Activated naive CD4-positive, alpha-beta T cell treated with anti-CD3 and anti-CD28 coated beads, Interleukin-2, amount 50 U/mL, for 24 hours (primary cell): ENCODE results near the gene SLC24A4.

ENCODE experiments used
- H3K27ac Mint-ChIP-seq: one replicate; pipeline ENCODE4 v1.8.0; 2021; ENCODE audit warnings: mild to moderate bottlenecking, mixed read lengths
- H3K27me3 Mint-ChIP-seq: one replicate; pipeline ENCODE4 v1.8.0; 2021; ENCODE audit warnings: mixed read lengths
- H3K36me3 Mint-ChIP-seq: one replicate; pipeline ENCODE4 v1.8.0; 2021; ENCODE audit warnings: mixed read lengths
- H3K4me1 Mint-ChIP-seq: one replicate; pipeline ENCODE4 v1.8.0; 2021; ENCODE audit warnings: mixed read lengths
- H3K4me3 Mint-ChIP-seq: one replicate; pipeline ENCODE4 v1.8.0; 2021; ENCODE audit warnings: mild to moderate bottlenecking, mixed read lengths
- H3K9me3 Mint-ChIP-seq: one replicate; pipeline ENCODE4 v1.8.0; 2021; ENCODE audit warnings: mixed read lengths

SLC24A4 gene

GRCh38 chr14:92472860-92473259 is 149.9 kb downstream of the SLC24A4 start:
- H3K36me3 Mint-ChIP-seq = peaks cover 2% of the 10 kb centered on the region
- no peaks in the 10 kb centered on the region for H3K27me3 Mint-ChIP-seq
- peaks cover 14% of the 10 kb centered on the region for H3K4me1 Mint-ChIP-seq
- no peak overlapping the region for H3K27ac Mint-ChIP-seq
- no peaks in the 10 kb centered on the region for H3K9me3 Mint-ChIP-seq
- H3K4me3 Mint-ChIP-seq = no peak overlapping the region

DNA sequence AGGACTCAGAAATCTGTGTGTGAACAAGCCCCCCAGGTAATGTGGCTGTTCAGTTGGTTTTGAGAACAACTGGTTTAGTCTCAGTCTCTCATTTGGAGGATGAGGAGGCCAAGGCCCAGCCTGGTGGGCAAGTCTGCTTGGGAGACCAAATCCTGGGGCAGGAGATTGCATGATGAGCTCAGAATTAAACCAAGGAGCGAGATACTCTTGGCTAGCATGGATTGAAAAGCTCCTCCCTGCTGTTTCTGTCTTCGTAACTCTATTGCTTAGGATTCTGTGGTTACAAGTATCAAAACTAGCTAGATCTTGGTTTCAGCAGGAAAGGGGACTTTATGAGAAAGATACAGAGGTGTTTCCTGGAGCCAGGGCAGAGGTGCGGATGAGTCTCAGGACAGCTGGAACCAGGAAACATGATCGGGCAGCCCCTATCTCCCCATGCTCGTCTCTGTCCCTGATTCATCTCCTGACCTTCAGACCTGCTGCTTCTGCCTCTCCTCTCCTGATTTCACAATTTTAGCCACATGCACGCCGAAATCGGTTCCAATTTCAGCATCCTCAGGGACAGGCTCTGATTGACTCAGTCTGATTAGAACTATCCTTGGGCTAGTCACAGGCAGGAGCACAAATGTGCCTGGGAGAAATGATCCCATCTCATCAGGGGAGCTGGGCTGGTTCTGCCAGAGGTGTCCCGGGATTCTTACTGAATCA is 150.4 kb downstream of the SLC24A4 start:
- no peak overlapping the region for H3K27ac Mint-ChIP-seq
- peaks cover 2% of the 10 kb centered on the region for H3K36me3 Mint-ChIP-seq
- no peaks in the 10 kb centered on the region for H3K27me3 Mint-ChIP-seq
- no peak overlapping the region for H3K4me3 Mint-ChIP-seq
- H3K9me3 Mint-ChIP-seq = no peaks in the 10 kb centered on the region
- H3K4me1 Mint-ChIP-seq = peaks cover 14% of the 10 kb centered on the region

- Mint-ChIP-seq H3K4me1 (peaks cover 14% of the 10 kb centered on the region), H3K4me3 (no peak overlapping the region), H3K9me3 (no peaks in the 10 kb centered on the region), H3K27me3 (no peaks in the 10 kb centered on the region), H3K27ac (no peak overlapping the region), H3K36me3 (peaks cover 2% of the 10 kb centered on the region)
These were observed 151.1 kb downstream of the SLC24A4 start for GRCh38 chr14:92473969-92474535.

DNA sequence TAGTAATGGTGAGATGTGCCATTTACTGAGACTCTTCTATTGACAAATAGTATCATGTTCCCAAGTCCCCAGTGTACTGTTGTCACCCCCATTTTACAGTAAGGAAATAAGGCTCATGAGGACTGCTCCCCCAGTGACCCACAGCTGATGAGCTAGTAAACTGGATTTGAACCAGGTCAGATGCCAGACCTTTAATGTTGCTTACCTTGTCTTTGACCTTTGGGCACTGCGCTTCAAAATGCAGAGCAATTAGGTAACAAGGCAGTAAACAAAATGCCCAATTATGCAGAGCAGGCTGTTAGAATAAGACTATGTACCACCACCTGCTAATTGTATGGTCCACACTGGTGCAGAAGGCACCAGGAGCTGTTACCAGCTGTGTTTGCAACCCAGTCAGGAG is 152.1 kb downstream of the SLC24A4 start:
- Mint-ChIP-seq H3K36me3 (peaks cover 3% of the 10 kb centered on the region), H3K9me3 (no peaks in the 10 kb centered on the region), H3K4me1 (peaks cover 14% of the 10 kb centered on the region), H3K27ac (no peak overlapping the region), H3K4me3 (no peak overlapping the region), H3K27me3 (no peaks in the 10 kb centered on the region)

GRCh38 chr14:92475451-92476187 is 152.7 kb downstream of the SLC24A4 start:
- Mint-ChIP-seq H3K4me1 (peaks cover 14% of the 10 kb centered on the region), H3K4me3 (no peak overlapping the region), H3K27ac (no peak overlapping the region), H3K36me3 (peaks cover 4% of the 10 kb centered on the region), H3K27me3 (no peaks in the 10 kb centered on the region), H3K9me3 (no peaks in the 10 kb centered on the region)

GRCh38 chr14:92480856-92481255 is 157.9 kb downstream of the SLC24A4 start:
- H3K27ac Mint-ChIP-seq = no peak overlapping the region
- H3K4me3 Mint-ChIP-seq = no peak overlapping the region
- peaks cover 5% of the 10 kb centered on the region for H3K36me3 Mint-ChIP-seq
- no peaks in the 10 kb centered on the region for H3K27me3 Mint-ChIP-seq
- no peaks in the 10 kb centered on the region for H3K9me3 Mint-ChIP-seq
- H3K4me1 Mint-ChIP-seq = no peaks in the 10 kb centered on the region

GRCh38 chr14:92481386-92481785 is 158.4 kb downstream of the SLC24A4 start:
- H3K36me3 Mint-ChIP-seq = peaks cover 5% of the 10 kb centered on the region
- H3K9me3 Mint-ChIP-seq = no peaks in the 10 kb centered on the region
- H3K4me3 Mint-ChIP-seq = no peak overlapping the region
- no peaks in the 10 kb centered on the region for H3K27me3 Mint-ChIP-seq
- H3K4me1 Mint-ChIP-seq = no peaks in the 10 kb centered on the region
- no peak overlapping the region for H3K27ac Mint-ChIP-seq

GRCh38 chr14:92481811-92482555 is 159.0 kb downstream of the SLC24A4 start:
- Mint-ChIP-seq H3K4me1 (no peaks in the 10 kb centered on the region), H3K27me3 (no peaks in the 10 kb centered on the region), H3K9me3 (no peaks in the 10 kb centered on the region), H3K27ac (no peak overlapping the region), H3K4me3 (no peak overlapping the region), H3K36me3 (peaks cover 5% of the 10 kb centered on the region)

DNA sequence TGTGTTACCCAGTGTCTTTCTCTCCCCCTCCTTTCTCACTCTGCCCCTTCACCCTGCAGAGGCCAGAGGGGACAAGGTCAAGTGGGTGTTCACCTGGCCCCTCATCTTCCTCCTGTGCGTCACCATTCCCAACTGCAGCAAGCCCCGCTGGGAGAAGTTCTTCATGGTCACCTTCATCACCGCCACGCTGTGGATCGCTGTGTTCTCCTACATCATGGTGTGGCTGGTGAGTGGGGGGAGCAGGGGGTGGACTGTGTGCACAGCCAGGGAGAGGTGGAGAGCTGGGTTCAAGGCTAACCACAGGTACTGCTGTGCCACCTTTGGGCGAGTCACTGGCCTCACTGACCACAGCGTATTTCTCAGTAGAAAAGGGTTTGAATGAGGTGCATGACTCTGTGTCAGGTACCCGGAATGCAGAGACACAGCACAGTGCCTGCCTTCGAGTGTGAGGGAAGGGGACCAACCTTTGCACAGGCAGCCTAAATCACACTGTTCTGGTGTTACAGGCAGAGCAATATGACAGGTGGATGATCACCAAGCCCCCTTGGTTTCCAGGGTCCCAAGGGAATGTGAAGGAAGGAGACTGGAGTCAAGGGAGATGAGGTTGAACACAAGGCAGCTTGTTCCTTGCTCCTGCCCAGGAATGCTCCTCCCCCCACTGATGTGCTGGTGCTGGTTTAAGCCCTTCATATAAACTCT is 159.8 kb downstream of the SLC24A4 start:
- Mint-ChIP-seq H3K36me3 (peaks cover 5% of the 10 kb centered on the region), H3K27ac (no peak overlapping the region), H3K27me3 (no peaks in the 10 kb centered on the region), H3K4me3 (no peak overlapping the region), H3K4me1 (no peaks in the 10 kb centered on the region), H3K9me3 (no peaks in the 10 kb centered on the region)

DNA sequence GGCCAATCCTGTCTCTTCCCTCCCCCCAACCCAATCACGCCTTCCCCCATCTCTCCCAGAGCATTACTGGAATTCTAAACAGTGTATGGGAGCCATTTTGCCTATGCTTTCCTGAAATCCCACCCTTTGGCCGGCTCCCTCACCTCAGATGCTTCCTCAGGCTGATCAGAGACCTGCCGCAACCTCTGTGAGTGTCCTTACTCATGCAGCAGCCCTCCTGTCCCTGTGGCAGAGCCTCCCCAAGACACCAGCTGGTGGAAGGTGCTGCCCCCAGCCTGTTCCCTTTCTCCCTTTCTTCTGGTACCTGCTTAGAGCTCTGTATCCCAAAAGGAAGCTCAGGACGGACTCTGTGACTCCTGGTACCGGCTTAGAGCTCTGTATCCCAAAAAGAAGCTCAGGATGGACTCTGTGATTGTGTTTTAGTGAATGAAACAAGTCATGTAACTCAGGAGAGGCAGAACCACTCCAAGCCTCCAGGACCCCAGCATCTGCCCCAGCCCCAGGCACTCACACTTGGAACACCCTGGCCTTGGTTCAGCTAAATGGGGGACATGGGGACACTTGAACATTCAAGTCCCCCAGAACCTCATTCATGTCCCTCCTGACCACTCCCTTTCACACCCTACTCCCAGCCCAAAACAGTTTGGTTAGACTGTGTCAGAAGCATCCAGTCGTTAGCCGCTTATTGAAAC is 161.3 kb downstream of the SLC24A4 start:
- Mint-ChIP-seq H3K4me1 (no peaks in the 10 kb centered on the region), H3K36me3 (peaks cover 2% of the 10 kb centered on the region), H3K27ac (no peak overlapping the region), H3K9me3 (no peaks in the 10 kb centered on the region), H3K27me3 (no peaks in the 10 kb centered on the region), H3K4me3 (no peak overlapping the region)

DNA sequence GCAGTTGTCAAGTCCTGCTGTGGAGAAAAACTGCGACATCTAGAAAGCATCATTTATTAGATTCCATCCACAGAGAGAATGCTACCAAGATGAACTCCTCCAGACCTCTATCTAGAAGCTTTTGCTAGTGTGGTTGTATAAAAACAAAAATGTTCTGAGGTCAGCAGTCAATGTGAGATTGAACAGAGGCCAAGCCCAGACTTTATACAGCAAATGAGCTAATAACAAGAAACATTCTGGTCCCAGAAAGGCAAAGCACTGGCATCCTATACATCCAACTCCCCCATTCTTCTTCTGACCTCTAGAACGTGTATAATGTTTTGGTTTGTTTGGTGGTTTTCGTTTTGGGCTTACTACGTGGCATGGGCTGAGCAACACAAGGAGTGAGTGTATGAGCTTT is 163.9 kb downstream of the SLC24A4 start:
- Mint-ChIP-seq H3K9me3 (no peaks in the 10 kb centered on the region), H3K4me3 (no peak overlapping the region), H3K36me3 (no peaks in the 10 kb centered on the region), H3K27ac (no peak overlapping the region), H3K27me3 (no peaks in the 10 kb centered on the region), H3K4me1 (no peaks in the 10 kb centered on the region)

DNA sequence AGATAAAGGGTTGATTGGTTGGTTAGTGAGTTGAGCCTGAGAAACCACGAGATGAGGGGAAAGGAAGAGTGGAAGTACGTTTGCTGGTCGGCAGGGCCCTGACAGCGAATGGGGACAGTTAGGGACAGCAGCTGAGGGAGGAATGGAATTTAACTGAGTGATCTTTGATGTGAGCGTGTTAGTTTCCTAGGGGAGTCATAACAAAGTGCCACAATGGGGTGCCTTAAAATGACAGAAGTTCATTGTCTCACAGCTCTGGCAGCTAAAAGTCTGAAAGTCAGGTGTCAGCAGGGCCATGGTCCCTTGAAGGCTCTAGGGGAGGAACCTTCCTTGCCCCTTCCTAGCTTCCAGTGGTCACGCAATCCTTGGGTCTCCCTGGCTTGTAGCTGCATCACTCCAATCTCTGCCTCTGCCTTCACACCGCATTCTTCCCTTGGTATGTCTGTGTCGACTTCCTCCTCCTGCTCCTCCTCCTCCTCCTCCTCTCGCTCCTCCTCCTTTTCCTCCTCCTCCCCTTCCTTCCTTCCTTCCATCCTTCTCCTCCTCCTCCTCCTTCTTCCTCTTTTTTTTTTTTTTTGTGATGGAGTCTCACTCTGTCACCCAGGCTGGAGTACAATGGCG is 164.7 kb downstream of the SLC24A4 start:
- Mint-ChIP-seq H3K4me1 (no peaks in the 10 kb centered on the region), H3K36me3 (no peaks in the 10 kb centered on the region), H3K9me3 (no peaks in the 10 kb centered on the region), H3K27me3 (no peaks in the 10 kb centered on the region), H3K4me3 (no peak overlapping the region), H3K27ac (no peak overlapping the region)

DNA sequence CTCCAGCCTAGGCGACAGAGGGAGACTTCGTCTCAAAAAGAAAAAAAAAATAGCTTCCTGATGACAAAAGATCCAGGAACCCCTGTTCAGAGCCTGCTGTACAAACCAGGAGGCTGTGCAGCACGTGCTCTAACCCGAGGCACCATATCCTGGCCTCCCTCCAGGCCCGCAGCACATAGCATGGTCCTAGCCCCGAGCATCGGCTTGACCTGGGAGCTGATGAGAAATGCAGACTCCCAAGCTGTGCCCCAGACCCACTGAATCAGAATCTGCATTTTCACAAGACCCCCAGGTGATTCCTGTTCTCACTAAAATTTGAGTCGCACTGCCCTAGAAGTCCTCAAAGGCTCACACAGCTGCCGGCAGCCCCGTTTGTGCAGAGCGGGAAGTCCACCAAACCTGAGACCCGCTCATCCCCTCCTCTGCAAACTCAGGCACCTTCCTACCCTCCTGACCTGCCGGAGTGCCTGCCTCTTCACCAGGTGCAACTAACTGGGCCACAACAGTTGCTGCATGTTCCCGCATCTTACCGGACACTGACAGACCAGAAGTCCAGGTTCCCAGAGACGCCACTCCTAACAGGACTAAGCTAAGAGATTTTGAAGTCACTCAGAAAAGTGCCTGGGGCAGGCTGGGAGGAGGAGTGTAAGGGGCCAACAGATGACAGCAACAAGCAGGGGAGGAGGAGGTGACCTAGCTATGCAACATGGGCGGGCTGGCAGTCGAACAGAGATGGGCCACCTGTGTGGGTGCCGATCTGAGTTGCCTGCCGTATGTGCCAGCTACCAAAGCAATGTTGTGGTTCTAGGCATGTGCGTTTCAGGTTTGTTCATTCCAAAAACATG is 166.7 kb downstream of the SLC24A4 start:
- peak overlapping the region; percentile 52 for H3K27ac Mint-ChIP-seq

More for the DNA sequence above, 166.7 kb downstream of the SLC24A4 start:
- Mint-ChIP-seq H3K27me3 (no peaks in the 10 kb centered on the region), H3K36me3 (no peaks in the 10 kb centered on the region), H3K4me1 (no peaks in the 10 kb centered on the region), H3K9me3 (no peaks in the 10 kb centered on the region), H3K4me3 (no peak overlapping the region)
